GM18867 (cell line): ENCODE results near the gene ZNF28.
"Not testable (repeated sequence)": the region's sequence is repeated elsewhere in the genome, so short reads cannot be mapped to it uniquely, and the experiment has no call there.

Source experiments
- ATAC-seq: cut with Tn5 transposase; IDR thresholded peaks from one replicate; pipeline ENCODE4 v1.9.1; 2021; ENCODE audit warnings: mild to moderate bottlenecking, moderate library complexity; ENCODE audit not compliant: unreplicated experiment

ZNF28 gene

GRCh38 chr19:52821204-52821960 is at the start of gene ZNF28:
ZNF28 (minus strand) TSS chr19:52821633; CDS start chr19:52817958, 3,675 bp downstream.
- ATAC-seq: peak; percentile 99

DNA sequence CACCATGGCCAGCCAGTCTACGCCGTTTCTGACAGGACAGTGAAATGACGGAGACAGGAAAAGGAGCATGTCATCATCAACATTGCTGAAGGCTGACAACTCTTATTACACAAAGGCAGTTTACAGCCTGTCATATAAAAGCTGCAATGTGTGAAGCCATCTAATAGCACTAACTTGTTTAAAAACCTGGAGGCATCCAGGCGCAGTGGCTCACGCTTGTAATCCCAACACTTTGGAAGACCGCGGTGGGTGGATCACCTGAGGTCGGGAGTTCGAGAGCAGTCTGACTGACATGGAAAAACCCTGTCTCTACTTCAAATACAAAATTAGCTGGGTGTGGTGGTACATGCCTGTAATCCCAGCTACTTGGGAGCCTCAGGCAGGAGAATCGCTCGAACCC is 46.6 kb upstream of the ZNF28 start:
- not testable (repeated sequence) for ATAC-seq

- ATAC-seq: peak; percentile 99
Measured at GRCh38 chr19:52857378-52858191, 36.2 kb upstream of the ZNF28 start, which contains the start of gene ZNF468. ZNF468 (minus strand) TSS chr19:52857619; CDS start chr19:52854272, 3,347 bp downstream.

GRCh38 chr19:52856540-52857377 is 35.3 kb upstream of the ZNF28 start:
- peak; percentile 10 for ATAC-seq

DNA sequence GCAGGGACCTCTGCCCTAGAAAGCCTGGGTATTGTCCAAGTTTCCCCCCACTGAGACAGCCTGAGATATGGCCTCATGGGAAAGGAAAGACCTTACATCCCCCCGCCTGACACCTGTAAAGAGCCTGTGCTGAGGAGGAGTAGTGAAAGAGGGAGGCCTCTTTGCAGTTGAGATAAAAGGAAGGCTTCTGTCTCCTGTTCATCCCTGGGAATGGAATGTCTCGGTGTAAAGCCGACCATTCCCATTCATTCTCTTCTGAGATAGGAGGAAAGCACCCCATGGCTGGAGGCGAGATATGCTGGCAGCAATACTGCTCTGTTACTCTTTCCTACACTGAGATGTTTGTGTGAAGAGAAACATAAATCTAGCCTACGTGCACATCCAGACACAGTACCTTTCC is 25.9 kb upstream of the ZNF28 start:
- ATAC-seq: not testable (repeated sequence)

DNA sequence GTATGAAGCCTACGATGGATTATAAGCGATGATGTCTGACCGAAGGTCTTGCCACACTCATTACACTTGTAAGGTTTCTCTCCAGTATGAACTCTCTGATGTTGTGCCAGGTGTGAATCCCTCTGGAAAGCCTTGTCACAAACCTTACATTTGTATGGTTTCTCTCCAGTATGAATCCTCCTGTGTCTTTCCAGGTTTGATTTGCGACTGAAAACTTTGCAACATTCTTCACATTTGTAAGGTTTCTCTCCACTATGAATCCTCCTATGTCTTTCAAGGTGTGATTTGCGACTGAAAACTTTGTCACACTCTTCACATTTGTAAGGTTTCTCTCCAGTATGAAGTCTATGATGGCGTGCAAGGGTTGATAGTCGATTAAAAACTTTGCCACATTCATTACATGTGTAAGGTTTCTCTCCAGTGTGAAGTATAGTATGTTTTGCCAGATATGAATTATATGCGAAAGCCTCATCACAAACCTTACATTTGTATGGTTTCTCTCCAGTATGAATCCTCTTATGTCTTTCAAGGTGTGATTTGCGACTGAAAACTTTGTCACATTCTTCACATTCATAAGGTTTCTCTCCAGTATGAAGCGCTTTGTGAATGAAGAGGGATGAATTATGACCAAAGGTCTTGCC is 19.5 kb upstream of the ZNF28 start:
- not testable (repeated sequence) for ATAC-seq

- ATAC-seq: not testable (repeated sequence)
Measured at GRCh38 chr19:52834289-52834688, 12.9 kb upstream of the ZNF28 start.

- ATAC-seq: not testable (repeated sequence)
Measured at GRCh38 chr19:52833541-52833940, 12.1 kb upstream of the ZNF28 start.

- not testable (repeated sequence) for ATAC-seq
Measured at GRCh38 chr19:52829866-52830265, 8.4 kb upstream of the ZNF28 start.

GRCh38 chr19:52825765-52826164 is 4.3 kb upstream of the ZNF28 start:
- ATAC-seq: no peak

DNA sequence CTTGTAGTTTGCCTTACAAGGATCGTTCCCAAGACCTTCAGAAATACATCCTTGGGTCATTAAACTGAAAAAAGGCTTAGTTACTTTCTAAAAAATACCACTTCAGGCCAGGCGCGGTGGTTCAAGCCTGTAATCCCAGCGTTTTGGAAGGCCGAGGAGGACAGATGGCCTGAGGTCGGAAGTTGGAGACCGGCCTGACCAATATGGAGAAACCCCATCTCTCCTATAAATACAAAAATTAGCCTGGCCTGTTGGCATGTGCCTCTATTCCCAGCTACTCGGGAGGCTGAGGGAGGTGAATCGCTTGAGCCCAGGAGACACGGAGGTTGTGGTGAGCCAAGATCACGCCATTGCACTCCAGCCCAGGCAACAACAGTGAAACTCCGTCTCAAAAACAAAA is 2.2 kb upstream of the ZNF28 start:
- no peak for ATAC-seq

DNA sequence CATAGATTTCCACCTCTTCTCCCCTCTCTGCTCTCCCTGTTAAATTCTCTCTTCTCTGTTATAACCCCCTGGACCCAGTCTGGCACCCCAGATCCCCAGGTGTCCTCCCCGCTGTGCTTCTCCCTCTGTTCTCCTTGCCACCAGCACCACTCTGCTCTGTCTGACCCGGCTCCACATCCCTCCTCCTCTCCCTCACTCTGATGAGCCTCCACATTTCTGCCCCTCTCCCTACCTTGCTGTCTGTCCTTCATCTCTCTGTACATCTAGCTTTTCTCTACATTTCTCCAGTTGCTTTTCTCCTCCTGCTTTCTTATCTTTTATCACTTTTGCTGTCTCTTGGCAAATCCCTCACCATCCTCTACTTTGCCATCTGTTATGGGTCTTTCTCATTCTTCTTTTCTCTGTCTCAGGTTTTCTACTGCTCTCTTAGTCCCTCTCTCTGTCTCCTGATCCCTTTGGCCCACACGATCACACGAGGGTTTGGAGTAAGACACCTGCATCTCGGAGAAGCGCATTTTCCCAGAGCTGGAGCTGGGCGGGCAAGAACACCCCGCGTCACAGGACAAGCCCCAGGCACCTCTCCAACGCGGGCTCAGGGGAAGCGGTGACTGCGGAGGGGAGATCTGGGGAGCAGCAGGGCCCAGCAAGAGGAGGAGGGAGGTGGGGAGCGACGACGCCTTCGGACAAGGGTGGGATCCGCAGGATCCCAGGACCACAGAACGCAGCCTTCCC is 795 bp downstream of the ZNF28 start:
- ATAC-seq: peak; percentile 35

GRCh38 chr19:52809801-52810200 is 11.6 kb downstream of the ZNF28 start:
- ATAC-seq: no peak

GRCh38 chr19:52799950-52800640 is 21.3 kb downstream of the ZNF28 start:
- ATAC-seq: not testable (repeated sequence)

DNA sequence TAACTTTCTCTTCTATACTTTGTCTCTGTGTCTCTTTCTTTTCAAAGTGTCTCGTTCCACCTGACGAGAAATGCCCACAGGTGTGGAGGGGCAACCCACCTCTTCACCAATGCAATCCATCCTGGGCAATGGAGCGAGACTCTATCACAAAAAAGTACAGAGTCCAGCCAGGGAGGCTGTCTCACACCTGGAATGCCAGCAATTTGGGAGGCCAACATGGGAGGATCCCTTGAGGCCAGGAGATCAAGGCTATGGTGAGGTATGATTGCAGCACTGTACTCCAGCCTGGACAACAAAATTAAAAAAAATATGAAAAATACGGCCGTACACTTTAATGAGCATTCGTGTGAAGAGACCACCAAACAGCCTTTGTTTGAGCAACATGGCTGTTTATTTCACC is 32.0 kb downstream of the ZNF28 start:
- no peak for ATAC-seq

DNA sequence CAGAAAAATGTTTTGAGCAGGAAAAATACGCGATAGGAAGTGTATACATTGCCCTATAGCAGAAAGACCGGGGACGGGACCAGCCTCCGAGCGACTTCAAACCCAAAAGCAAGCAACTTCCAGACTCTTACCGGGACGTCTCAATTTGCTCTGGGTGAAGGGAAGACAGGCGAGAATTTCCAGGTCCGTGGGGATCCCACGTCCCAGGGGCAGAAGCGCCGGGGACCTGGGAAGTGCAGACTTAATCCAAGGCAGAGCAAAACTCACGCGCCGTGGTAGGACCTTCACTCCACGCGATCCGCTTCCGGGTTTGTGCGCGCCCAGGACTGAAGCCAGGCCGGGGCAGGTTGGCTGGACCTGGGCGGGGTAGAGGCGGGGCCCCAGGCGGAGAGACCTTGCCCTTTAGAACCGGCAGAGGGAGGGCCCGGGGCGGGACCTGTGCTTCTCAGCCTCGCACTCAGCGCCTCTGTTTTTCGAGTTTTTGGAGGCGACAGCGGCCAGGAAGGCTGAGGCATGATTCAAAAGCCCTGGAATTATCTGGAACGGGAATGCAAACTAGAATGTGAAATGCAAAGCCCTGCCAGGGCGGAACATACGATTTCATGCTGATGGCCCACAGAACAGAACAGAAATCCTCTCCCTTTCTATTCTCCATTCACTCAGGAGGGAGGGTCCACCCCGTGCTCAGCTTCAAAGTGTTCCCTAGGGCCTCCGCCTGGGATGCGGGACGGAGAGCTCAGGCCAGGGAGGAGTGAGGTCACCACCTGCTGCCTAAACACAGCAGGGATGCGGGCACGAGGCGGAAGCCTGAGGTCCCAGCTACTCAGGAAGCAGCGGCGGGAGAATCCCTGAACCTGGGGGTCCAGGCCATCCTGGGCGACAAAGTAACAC is 34.7 kb downstream of the ZNF28 start, which contains the start of gene ZNF600:
TSS of gene ZNF600 (minus strand) at position 328 of the 891 bp plus-strand sequence. CDS start 7,903 bp downstream, outside the sequence.
- ATAC-seq: peak; percentile 98

- peak; percentile 29 for ATAC-seq
Measured at GRCh38 chr19:52786078-52786463, 35.4 kb downstream of the ZNF28 start.

DNA sequence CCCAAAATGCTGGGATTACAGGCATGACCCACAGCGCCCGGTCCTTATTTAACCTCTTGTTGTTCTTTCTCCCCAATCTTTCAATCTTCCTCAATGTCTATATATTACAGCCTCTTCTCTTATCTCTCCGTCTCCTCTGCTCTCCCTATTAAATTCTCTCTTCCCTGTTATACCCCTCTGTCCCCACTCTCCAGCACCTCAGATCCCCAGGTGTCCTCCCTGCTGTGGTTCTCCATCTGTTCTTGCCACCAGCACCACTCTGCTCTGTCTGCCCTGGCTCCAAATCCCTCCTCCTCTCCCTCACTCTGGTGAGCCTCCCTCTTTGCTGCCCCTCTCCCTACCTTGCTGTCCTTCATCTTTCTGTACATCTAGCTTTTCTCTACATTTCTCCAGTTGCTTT is 35.9 kb downstream of the ZNF28 start:
- ATAC-seq: no peak
